Right ventricle myocardium inferior (tissue), 1 donor: ENCODE results near the gene COL9A2. TPM values are rescaled to one million over a fixed set of nuclear protein-coding genes. Genes with fewer than 3 reads are reported as not detected.

Experiments
- ATAC-seq: fragments of 200-7000 bp; cut with Tn5 transposase; one replicate; pipeline ENCODE4 v1.9.1; 2020; ENCODE audit warnings: mild to moderate bottlenecking, moderate library complexity
- DNase-seq: peaks from one replicate; pipeline ENCODE4 v3.0.0; 2021; ENCODE audit errors: missing footprints
- intact Hi-C: fragments of 100-400 bp; cut with DNase I; formaldehyde crosslinking; loops from one replicate; pipeline ENCODE4 v1.11.0; 2022
- total RNA-seq: library from RNA; stranded (reverse); fragmentation: NEBNext Ultra II Directional; extraction: Animal tissue kit (Norgen Biotek cat#: 25700); gene quantifications from one replicate; pipeline ENCODE4 v1.2.1, GENCODE V29; 2021
- donor health status: DM: no; HTN: yes; CAD: no; lungs with severe emphysema.

Gene COL9A2
- total RNA-seq, 1 donor from 2014 or later = 0.24 TPM

DNA sequence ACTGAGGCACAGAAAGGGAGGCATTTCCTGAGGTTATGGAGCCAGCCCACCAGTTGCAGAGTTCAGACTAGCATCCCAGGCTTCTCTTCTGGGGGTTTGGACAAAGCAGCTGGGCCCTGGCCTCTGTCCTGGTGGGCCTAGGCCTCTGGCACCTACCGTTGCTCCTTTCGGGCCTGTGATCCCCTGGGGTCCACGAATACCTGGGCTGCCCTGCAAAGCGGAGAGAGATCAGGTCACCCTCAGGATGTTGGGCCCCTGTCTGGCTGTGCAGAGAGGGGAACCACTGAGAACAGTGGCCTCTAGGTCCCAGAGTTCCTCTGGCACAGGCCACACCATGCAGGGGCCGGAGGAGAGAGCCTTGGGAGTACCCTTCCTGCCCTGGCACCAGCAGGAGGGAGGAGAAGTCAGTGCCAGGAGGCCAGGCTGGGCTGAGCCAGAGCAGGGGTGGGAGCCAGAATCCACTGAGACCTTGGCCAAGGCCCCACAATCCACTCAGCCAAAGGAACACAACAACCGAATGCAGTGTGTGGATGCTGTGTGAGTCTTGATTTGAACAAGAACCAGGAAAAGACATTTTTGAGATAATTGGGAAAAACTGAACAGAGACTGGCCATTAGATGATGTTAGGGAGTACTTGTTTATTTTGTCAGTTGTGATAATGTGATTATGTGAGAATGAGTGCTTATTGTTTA lies 8.9 kb downstream of the COL9A2 start:
- intact Hi-C loops = no loop called here
- peak; percentile 55 for ATAC-seq
- DNase-seq = no peak

GRCh38 chr1:40307186-40307585 lies 9.9 kb downstream of the COL9A2 start:
- intact Hi-C loops = no loop called here
- no peak for DNase-seq
- ATAC-seq = no peak

GRCh38 chr1:40306296-40306695 lies 10.8 kb downstream of the COL9A2 start:
- no peak for ATAC-seq
- no peak for DNase-seq
- intact Hi-C loops = no loop called here

DNA sequence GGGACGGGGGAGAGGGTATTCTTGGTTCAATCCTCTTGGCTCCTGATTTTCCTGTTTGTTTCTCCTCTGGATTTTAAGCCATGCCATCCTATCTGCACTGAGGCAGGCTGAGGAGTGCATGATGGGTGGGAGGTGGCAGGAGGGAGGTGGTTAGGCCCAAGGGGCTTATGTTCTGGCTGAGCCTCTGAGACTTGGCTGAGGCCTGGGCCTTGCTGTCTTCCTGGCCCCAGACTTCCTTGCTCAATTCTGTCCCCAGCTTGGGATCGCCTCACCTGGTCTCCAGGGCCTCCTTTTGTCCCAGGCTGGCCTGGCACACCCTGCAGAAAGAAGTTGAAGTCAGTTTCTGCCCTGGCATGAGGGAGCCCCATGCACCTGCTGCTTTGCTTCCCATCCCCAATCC lies 11.2 kb downstream of the COL9A2 start:
- no peak for DNase-seq
- ATAC-seq = no peak
- intact Hi-C loops = no loop called here

DNA sequence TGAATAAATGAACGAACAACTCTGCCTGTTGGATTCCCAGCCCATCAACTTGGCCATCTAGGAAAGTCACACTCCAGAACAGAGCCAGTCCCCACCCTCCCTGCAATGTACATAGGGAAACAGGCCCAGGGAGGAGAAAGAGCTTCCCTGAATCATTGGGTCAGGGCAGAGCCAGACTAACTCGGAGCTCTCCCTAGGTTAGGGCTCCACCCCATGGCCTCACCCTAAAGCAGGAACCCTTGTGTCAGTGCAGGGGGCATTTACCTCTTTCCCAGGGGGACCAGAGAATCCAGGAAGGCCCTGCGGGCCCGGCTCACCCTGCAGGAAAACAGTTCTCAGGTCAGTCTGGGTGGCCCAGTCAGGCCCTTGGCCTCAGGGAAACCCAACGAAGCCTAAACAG lies 11.6 kb downstream of the COL9A2 start:
- intact Hi-C loops = no loop called here
- DNase-seq (no peak), ATAC-seq (no peak)

GRCh38 chr1:40303790-40304189 lies 13.3 kb downstream of the COL9A2 start:
- no peak for ATAC-seq
- DNase-seq = no peak
- intact Hi-C loops = no loop called here

GRCh38 chr1:40303051-40303771 lies 13.9 kb downstream of the COL9A2 start:
- ATAC-seq = no peak

DNA sequence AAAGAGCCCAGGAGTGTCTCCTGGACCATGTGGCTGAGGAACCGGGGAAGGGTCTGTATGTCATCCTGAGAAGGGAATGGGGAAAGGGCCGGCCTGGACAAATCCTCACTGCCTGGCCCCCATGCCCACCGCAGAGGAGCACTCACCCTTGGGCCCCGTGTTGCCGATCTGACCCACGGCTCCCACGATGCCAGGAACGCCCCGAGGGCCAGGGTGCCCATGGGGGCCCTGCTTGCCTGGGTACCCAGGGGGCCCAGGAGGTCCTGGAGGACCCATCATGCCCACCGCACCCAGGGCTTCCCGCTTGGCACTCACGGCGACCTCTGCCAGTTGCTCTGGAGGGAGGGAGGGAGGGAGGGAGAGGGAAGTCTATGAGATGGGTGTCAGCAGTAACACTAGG lies 14.6 kb downstream of the COL9A2 start:
- intact Hi-C loops = no loop called here
- ATAC-seq = no peak

More at GRCh38 chr1:40303051-40303771, 13.9 kb downstream of the COL9A2 start:
- intact Hi-C loops = no loop called here
- no peak for DNase-seq

GRCh38 chr1:40301541-40302299 lies 15.4 kb downstream of the COL9A2 start:
- intact Hi-C loops = no loop called here
- DNase-seq (no peak), ATAC-seq (no peak)

More for the DNA sequence above, 14.6 kb downstream of the COL9A2 start:
- no peak for DNase-seq

DNA sequence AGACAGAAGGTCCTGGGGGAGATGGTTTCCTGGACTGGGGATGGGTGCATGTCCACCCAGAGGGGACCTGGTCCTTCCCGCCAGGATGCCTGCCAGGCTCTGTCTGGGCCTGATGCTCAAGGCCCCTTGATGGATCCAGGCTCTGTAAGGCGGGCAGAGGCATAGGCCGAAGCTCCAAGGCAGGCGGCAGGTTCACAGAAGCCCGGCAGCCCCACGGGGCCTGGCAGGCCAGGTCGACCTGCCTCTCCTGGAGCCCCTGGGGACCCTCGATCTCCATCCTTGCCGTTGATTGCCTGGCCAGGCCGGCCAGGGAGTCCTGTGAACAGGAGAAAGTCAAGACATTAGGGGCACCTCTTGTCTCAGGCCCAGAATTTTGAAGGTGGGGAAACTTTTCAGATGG lies 16.0 kb downstream of the COL9A2 start:
- ATAC-seq (no peak), DNase-seq (no peak)
- intact Hi-C loops = no loop called here

- DNase-seq = no peak
- intact Hi-C loops = no loop called here
- ATAC-seq = no peak
These were observed 16.4 kb downstream of the COL9A2 start for GRCh38 chr1:40300651-40301050.

GRCh38 chr1:40300249-40300567 lies 16.9 kb downstream of the COL9A2 start:
- no peak for ATAC-seq
- intact Hi-C loops = no loop called here
- DNase-seq = no peak

- intact Hi-C loops = no loop called here
- DNase-seq (no peak), ATAC-seq (no peak)
These were observed 17.5 kb downstream of the COL9A2 start for GRCh38 chr1:40299366-40300248.

DNA sequence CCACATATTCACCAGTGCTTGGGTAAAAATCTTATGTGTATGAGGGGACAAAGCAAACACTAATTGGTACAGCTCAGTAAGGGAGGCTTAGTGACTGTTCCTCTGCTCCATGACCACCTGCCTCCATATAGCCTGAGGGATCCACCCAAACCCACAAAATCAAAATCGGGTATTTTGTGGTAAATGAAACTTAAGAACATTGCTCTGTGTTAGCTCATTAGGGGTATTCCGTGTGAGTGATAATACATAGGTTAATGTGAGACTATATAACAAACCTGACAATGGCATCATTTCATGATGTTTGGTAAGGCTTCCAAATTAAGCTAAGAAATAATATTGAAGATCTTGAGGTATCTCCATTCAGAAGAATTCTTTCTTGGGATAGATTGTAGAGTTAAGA lies 25.8 kb downstream of the COL9A2 start:
- intact Hi-C loops = no loop called here
- ATAC-seq = no peak
- no peak for DNase-seq

DNA sequence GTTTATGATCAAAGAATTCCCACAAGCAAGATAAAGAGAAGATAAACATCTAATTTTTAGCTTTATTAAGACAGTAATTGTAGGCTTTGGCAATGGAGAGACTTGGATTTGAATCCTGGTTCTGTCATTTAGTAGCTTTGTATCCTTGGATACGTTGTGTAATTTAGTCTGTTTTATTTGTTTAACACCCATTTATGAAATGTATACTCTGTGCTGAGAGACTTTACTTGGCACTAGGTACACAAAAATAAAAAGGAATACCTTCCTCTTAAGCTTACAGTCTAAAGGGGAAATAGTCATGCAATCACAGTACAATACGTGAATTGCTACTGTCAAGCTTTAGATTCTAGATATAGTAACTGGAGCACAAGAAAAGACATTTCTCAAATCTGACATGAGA lies 35.2 kb downstream of the COL9A2 start:
- no peak for DNase-seq
- intact Hi-C loops = no loop called here
- ATAC-seq = no peak

DNA sequence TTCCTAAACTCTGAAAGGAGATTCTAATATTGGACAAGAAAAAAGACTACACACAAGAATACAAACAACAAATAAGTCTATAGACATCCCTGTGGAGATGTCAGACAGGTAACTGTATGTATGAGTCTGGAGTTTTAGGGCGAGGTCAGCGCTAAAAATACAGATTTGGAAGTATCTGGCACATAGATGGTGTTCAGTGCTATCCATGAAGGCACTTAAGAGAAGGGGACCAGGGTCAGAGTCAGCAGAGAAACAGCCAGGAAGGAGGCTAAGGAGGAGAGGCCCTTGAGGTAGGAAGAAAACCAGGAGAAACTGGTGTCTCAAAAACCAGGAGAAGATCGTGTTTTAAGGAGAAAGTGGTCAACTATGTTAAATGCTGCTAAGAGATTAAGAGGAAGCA lies 41.0 kb downstream of the COL9A2 start:
- intact Hi-C loops = no loop called here
- no peak for ATAC-seq

DNA sequence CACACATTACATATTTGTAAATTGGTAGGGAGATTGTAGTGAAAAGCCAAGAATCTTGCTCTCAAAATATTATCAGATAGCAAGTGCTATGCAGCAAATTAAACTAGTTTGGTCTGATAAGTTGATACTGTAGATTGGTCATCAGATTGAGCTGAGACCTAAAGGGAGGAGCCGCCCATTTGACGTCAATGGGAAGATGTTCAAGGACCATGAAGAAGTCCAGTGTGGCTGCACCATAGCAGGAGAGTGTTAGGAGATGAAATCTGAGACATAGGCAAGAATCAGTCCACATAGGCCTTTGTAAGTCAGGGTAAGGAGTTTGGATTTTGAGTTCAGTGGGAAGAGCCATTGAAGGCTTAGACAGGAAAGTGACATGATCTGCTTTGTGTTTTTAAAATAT lies 42.8 kb downstream of the COL9A2 start:
- ATAC-seq = no peak
- DNase-seq = no peak
- intact Hi-C loops = no loop called here

More for the DNA sequence above, 41.0 kb downstream of the COL9A2 start:
- DNase-seq = no peak

GRCh38 chr1:40273547-40274166 lies 43.4 kb downstream of the COL9A2 start:
- ATAC-seq (no peak), DNase-seq (no peak)
- intact Hi-C loops = no loop called here
